ENCODE measurements around the gene PATE1. TPM values are rescaled to one million over a fixed set of nuclear protein-coding genes. Genes with fewer than 3 reads are reported as not detected.
A peak's percentile ranks its signal among the peaks of the same experiment; 100 is the strongest.
"Not testable (repeated sequence)": the region's sequence is repeated elsewhere in the genome, so short reads cannot be mapped to it uniquely, and the experiment has no call there.

PATE1 gene, protein sequence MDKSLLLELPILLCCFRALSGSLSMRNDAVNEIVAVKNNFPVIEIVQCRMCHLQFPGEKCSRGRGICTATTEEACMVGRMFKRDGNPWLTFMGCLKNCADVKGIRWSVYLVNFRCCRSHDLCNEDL
- not detected for total RNA-seq (2021; fragmentation: NEBNext Ultra II Directional; extraction: Animal tissue kit (Norgen Biotek cat#: 25700))
- long read RNA-seq, result 0 reads

DNA sequence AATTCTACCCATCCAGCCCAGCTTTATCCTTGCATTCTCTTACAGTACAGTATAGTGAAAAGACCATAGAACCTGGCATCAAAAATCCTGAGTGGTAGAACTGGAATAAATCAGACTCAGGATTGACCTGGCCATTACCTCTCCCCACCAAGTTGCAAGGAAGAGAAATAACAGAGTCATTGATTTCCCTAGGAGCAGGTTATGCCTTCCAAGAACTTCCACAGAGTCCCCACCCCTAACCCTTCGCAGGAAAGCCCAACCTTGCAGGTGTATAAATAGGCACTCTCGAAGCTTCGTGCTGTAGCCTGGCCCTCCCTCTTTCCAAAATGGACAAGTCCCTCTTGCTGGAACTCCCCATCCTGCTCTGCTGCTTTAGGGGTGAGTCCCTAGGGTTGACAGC lies at the start of gene PATE1:
PATE1 (plus strand) TSS at position 301 of the 400 bp plus-strand sequence; CDS start at position 327, 26 bp downstream.
- TF ChIP-seq, protein P1, sequence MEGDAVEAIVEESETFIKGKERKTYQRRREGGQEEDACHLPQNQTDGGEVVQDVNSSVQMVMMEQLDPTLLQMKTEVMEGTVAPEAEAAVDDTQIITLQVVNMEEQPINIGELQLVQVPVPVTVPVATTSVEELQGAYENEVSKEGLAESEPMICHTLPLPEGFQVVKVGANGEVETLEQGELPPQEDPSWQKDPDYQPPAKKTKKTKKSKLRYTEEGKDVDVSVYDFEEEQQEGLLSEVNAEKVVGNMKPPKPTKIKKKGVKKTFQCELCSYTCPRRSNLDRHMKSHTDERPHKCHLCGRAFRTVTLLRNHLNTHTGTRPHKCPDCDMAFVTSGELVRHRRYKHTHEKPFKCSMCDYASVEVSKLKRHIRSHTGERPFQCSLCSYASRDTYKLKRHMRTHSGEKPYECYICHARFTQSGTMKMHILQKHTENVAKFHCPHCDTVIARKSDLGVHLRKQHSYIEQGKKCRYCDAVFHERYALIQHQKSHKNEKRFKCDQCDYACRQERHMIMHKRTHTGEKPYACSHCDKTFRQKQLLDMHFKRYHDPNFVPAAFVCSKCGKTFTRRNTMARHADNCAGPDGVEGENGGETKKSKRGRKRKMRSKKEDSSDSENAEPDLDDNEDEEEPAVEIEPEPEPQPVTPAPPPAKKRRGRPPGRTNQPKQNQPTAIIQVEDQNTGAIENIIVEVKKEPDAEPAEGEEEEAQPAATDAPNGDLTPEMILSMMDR (IDR thresholded peaks at IDR 0.05), result no peak
- Mint-ChIP-seq H3K27ac (no peak within 1 kb of the TSS), H3K4me1 (ENCODE audit: low read depth) (no peaks in the 10 kb centered on the region), H3K27me3 (ENCODE audit: insufficient read depth) (no peaks in the 10 kb centered on the region; the same call in 1 of the 2 replicates), H3K9me3 (no peaks in the 10 kb centered on the region), H3K4me3 (no peak within 1 kb of the TSS), H3K36me3 (ENCODE audit: low read depth) (no peaks in the 10 kb centered on the region)
- DNase-seq, result no peak

DNA sequence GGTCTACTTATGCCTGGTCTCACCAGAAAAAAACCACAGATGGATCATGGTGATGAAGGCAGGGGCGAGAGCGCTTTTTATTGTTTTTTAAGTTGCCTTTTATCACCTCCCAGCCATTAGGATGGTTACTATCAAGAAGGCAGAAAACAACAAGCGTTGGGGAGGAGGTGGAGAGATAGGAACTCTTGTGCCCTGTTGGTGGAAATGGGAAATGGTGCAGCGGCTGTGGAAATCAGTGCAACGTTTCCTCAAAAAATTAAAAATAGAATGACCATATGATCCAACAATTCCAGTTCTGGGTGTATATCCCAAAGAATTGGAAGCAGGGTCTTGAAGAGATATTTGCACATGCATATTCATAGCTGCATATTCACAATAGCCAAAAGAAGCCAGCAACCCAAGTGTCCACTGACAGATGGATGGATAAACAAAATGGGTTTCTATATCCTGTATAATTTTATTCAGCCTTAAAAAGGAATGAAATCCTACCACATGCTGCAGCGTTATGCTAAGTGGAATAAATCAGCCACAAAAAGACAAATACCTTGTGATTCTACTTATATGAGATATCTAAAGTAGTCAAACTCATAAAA lies 45.0 kb upstream of the PATE1 start:
- H3K9me3 Mint-ChIP-seq, result no peaks in the 10 kb centered on the region
- no peaks in the 10 kb centered on the region for H3K4me1 Mint-ChIP-seq (ENCODE audit: low read depth)
- no peak overlapping the region for H3K4me3 Mint-ChIP-seq
- TF ChIP-seq, protein P1 (IDR thresholded peaks at IDR 0.05), result no peak
- H3K27me3 Mint-ChIP-seq (ENCODE audit: insufficient read depth), result peaks cover 15% of the 10 kb centered on the region
- H3K36me3 Mint-ChIP-seq (ENCODE audit: low read depth), result no peaks in the 10 kb centered on the region
- no peak overlapping the region for H3K27ac Mint-ChIP-seq
- DNase-seq, result no peak

GRCh38 chr11:125701858-125702621 lies 44.0 kb upstream of the PATE1 start:
- H3K4me1 Mint-ChIP-seq (ENCODE audit: low read depth), result no peaks in the 10 kb centered on the region
- no peaks in the 10 kb centered on the region for H3K36me3 Mint-ChIP-seq (ENCODE audit: low read depth)
- H3K27me3 Mint-ChIP-seq (ENCODE audit: insufficient read depth), result peaks cover 11% of the 10 kb centered on the region

DNA sequence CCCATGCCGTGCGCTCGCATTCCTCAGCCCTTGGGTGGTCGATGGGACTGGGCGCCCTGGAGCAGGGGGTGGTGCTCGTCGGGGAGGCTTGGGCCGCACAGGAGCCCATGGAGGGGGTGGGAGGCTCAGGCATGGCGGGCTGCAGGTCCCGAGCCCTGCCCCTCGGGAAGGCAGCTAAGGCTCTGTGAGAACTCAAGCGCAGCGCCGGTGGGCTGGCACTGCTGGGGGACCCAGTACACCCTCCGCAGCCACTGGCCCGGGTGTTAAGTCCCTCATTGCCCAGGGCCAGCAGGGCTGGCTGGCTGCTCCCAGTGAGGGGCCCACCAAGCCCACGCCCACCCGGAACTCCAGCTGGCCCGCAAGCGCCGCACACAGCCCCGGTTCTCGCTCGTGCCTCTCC lies 41.4 kb upstream of the PATE1 start:
- not testable (repeated sequence) for H3K4me3 Mint-ChIP-seq; DNase-seq; H3K4me1 Mint-ChIP-seq (ENCODE audit: low read depth); H3K36me3 Mint-ChIP-seq (ENCODE audit: low read depth); H3K9me3 Mint-ChIP-seq; H3K27ac Mint-ChIP-seq
- peaks cover 11% of the 10 kb centered on the region; the same call in 1 of the 2 replicates for H3K27me3 Mint-ChIP-seq (ENCODE audit: insufficient read depth)

More at GRCh38 chr11:125701858-125702621, 44.0 kb upstream of the PATE1 start:
- TF ChIP-seq, protein P1 (IDR thresholded peaks at IDR 0.05), result no peak
- Mint-ChIP-seq H3K9me3 (no peaks in the 10 kb centered on the region), H3K4me3 (no peak overlapping the region), H3K27ac (no peak overlapping the region)
- no peak for DNase-seq

DNA sequence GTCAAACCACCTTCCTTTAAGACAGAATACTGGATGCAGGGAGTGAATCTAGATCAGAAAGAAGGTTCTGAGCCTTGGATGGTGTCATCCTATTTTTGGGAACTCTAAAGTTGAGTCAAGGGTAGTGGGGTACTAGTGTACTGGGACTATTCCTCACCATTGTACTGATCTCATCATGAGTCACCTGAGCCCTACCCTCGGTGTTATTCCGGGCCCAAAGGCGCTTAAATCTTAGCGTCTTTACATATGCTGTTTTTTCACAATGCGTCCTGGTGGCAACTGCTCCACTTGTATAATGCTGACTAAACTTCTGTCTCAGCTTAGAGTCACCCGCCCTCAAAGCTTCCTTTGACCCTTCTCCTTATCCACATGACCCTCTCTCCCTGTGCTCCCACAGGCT lies 25.3 kb upstream of the PATE1 start:
- H3K9me3 Mint-ChIP-seq, result no peaks in the 10 kb centered on the region
- TF ChIP-seq, protein P1 (IDR thresholded peaks at IDR 0.05), result no peak
- H3K27ac Mint-ChIP-seq, result no peak overlapping the region
- no peak for DNase-seq
- no peaks in the 10 kb centered on the region; the same call in 1 of the 2 replicates for H3K4me1 Mint-ChIP-seq (ENCODE audit: low read depth)
- no peak overlapping the region for H3K4me3 Mint-ChIP-seq
- no peaks in the 10 kb centered on the region for H3K36me3 Mint-ChIP-seq (ENCODE audit: low read depth)
- peaks cover 10% of the 10 kb centered on the region; the same call in 1 of the 2 replicates for H3K27me3 Mint-ChIP-seq (ENCODE audit: insufficient read depth)

- no peaks in the 10 kb centered on the region; the same call in 1 of the 2 replicates for H3K4me1 Mint-ChIP-seq (ENCODE audit: low read depth)
- TF ChIP-seq, protein P1 (IDR thresholded peaks at IDR 0.05), result peak; percentile 43; the same call in 1 of the 2 replicates
- H3K9me3 Mint-ChIP-seq, result no peaks in the 10 kb centered on the region
- DNase-seq, result peak; percentile 15
- no peak overlapping the region for H3K27ac Mint-ChIP-seq
- peaks cover 12% of the 10 kb centered on the region; the same call in 1 of the 2 replicates for H3K27me3 Mint-ChIP-seq (ENCODE audit: insufficient read depth)
- no peaks in the 10 kb centered on the region for H3K36me3 Mint-ChIP-seq (ENCODE audit: low read depth)
- no peak overlapping the region for H3K4me3 Mint-ChIP-seq
Observed at GRCh38 chr11:125724125-125724524, 22.0 kb upstream of the PATE1 start.

Data from HFFc6 (cell line).